ENCODE measurements around the gene DNAH10.
A peak's percentile ranks its signal among the peaks of the same experiment; 100 is the strongest.
"Not testable (repeated sequence)": the region's sequence is repeated elsewhere in the genome, so short reads cannot be mapped to it uniquely, and the experiment has no call there.

DNAH10 gene

GRCh38 chr12:123937707-123938591, 175.8 kb downstream of the DNAH10 start:
- peak; percentile 67 for DNase-seq

GRCh38 chr12:123938679-123939480, 176.8 kb downstream of the DNAH10 start:
- DNase-seq: no peak

- no peak for DNase-seq
Measured at GRCh38 chr12:123939716-123940626, 177.9 kb downstream of the DNAH10 start.

- DNase-seq: no peak
Measured at GRCh38 chr12:123940627-123940966, 178.5 kb downstream of the DNAH10 start.

GRCh38 chr12:123941000-123941399, 178.9 kb downstream of the DNAH10 start:
- DNase-seq: no peak

- DNase-seq: no peak
Measured at GRCh38 chr12:123941624-123942237, 179.6 kb downstream of the DNAH10 start.

- DNase-seq: no peak
Measured at GRCh38 chr12:123942238-123942653, 180.1 kb downstream of the DNAH10 start.

- peak; percentile 26 for DNase-seq
Measured at GRCh38 chr12:123942911-123943648, 181.0 kb downstream of the DNAH10 start.

GRCh38 chr12:123943816-123944215, 181.7 kb downstream of the DNAH10 start:
- DNase-seq: peak; percentile 28

- DNase-seq: peak; percentile 40
Measured at GRCh38 chr12:123944696-123945095, 182.6 kb downstream of the DNAH10 start.

GRCh38 chr12:123945287-123946151, 183.4 kb downstream of the DNAH10 start:
- DNase-seq: peak; percentile 30

GRCh38 chr12:123946152-123946515, 184.0 kb downstream of the DNAH10 start:
- peak; percentile 43 for DNase-seq

GRCh38 chr12:123946516-123947505, 184.7 kb downstream of the DNAH10 start:
- peak; percentile 32 for DNase-seq

- DNase-seq: not testable (repeated sequence)
Measured at GRCh38 chr12:123947531-123947930, 185.4 kb downstream of the DNAH10 start.

GRCh38 chr12:123948401-123948795, 186.3 kb downstream of the DNAH10 start:
- DNase-seq: peak; percentile 37

GRCh38 chr12:123948796-123949769, 187.0 kb downstream of the DNAH10 start:
- peak; percentile 35 for DNase-seq

- peak; percentile 15 for DNase-seq
Measured at GRCh38 chr12:123949770-123950165, 187.7 kb downstream of the DNAH10 start.

All from activated CD8-positive, alpha-beta memory T cell treated with anti-CD3 and anti-CD28 coated beads for 24 hours (primary cell).